Measurements from ENCODE around the gene NFE2L3. TPM values are rescaled to one million over a fixed set of nuclear protein-coding genes. Genes with fewer than 3 reads are reported as not detected.

The NFE2L3 gene
- total and polyA plus RNA-seq, 2 of the 4 experiments (the other 2 are of a cell fraction) = 28.0 to 43.2 TPM

DNA sequence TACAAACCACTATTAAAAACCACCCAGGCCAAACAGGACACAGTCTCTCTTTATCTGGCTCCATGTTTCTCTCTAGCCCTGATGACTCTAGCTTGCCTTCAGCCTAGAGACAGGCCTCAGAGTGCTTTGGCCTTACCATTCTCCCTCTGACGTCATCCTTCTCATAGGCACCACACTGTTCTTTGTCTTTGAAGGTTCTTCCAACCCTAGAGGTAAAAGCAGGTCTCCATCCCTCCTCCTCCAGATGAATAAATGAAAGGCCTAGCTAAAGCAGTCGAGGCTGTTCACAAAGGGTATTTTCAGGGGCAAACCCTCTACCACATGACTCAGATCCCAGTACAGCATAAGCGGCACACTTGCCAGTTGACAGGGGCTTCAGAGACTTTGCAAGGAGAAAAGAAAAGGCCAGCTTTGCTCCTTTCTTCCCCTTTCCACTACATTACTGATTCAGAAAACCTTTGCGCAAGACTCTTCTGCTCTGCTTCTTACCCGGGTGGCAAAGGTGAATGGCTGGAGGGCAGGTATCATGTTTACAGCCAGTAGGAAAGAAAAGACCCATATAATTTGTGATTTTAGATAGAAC, 14.8 kb downstream of the NFE2L3 start:
- no peak overlapping the region for H4K8ac ChIP-seq (ENCODE audit: low read depth in 2 of 2, low read length in 2 of 2)
- no peak overlapping the region for H3K56ac ChIP-seq (ENCODE audit: extremely low read depth, insufficient read depth, low read length)
- no peak overlapping the region for H3K23ac ChIP-seq (ENCODE audit: low read depth, low read length)
- TF ChIP-seq BHLHE40 (IDR thresholded peaks at IDR 0.05; ENCODE audit: low read depth, low read length) = no peak
- TF ChIP-seq POLR2A (IDR thresholded peaks at IDR 0.05; ENCODE audit: low read depth, low read length) = no peak
- TF ChIP-seq MAFK (IDR thresholded peaks at IDR 0.05; ENCODE audit: low read depth, low read length) = no peak
- TF ChIP-seq, protein P1, sequence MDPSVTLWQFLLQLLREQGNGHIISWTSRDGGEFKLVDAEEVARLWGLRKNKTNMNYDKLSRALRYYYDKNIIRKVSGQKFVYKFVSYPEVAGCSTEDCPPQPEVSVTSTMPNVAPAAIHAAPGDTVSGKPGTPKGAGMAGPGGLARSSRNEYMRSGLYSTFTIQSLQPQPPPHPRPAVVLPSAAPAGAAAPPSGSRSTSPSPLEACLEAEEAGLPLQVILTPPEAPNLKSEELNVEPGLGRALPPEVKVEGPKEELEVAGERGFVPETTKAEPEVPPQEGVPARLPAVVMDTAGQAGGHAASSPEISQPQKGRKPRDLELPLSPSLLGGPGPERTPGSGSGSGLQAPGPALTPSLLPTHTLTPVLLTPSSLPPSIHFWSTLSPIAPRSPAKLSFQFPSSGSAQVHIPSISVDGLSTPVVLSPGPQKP (IDR thresholded peaks at IDR 0.05; ENCODE audit: borderline replicate concordance, low read depth, low read length) = no peak
- TF ChIP-seq CHD1 (IDR thresholded peaks at IDR 0.05; ENCODE audit: low read depth, low read length) = no peak
- TF ChIP-seq MAZ (IDR thresholded peaks at IDR 0.05; ENCODE audit: borderline replicate concordance, low read depth, low read length) = no peak
- no peak for TF ChIP-seq RAD21 (IDR thresholded peaks at IDR 0.05; ENCODE audit: low read length)
- no peak for TF ChIP-seq RFX5 (IDR thresholded peaks at IDR 0.05; ENCODE audit: low read depth, low read length)
- no peak for TF ChIP-seq RCOR1 (IDR thresholded peaks at IDR 0.05; ENCODE audit: insufficient replicate concordance, low read length)
- no peak for TF ChIP-seq CEBPB (IDR thresholded peaks at IDR 0.05; ENCODE audit: low read depth, low read length)
- no peak for TF ChIP-seq NFE2L2 (IDR thresholded peaks at IDR 0.05; ENCODE audit: low read depth, low read length)
- no peak for TF ChIP-seq SMC3 (IDR thresholded peaks at IDR 0.05; ENCODE audit: low read depth, low read length)
- no peak for TF ChIP-seq FOS (IDR thresholded peaks at IDR 0.05; ENCODE audit: low read depth, low read length)
- TF ChIP-seq, protein P2, sequence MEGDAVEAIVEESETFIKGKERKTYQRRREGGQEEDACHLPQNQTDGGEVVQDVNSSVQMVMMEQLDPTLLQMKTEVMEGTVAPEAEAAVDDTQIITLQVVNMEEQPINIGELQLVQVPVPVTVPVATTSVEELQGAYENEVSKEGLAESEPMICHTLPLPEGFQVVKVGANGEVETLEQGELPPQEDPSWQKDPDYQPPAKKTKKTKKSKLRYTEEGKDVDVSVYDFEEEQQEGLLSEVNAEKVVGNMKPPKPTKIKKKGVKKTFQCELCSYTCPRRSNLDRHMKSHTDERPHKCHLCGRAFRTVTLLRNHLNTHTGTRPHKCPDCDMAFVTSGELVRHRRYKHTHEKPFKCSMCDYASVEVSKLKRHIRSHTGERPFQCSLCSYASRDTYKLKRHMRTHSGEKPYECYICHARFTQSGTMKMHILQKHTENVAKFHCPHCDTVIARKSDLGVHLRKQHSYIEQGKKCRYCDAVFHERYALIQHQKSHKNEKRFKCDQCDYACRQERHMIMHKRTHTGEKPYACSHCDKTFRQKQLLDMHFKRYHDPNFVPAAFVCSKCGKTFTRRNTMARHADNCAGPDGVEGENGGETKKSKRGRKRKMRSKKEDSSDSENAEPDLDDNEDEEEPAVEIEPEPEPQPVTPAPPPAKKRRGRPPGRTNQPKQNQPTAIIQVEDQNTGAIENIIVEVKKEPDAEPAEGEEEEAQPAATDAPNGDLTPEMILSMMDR (conservative IDR thresholded peaks at IDR 0.05; ENCODE audit: low read depth, low read length) = no peak
- dilution Hi-C loops (cut with HindIII; ENCODE audit: low sequenced_read_pairs, unreplicated experiment) (no loop called here), in situ Hi-C loops (cut with MboI; ENCODE audit: low sequenced_read_pairs) (no loop called here), intact Hi-C loops (cut with micrococcal nuclease) (no loop called here)
- no peaks in the 10 kb centered on the region for H3K27me3 ChIP-seq (ENCODE audit: control insufficient read depth, insufficient read depth, low read length)
- H3K4ac ChIP-seq (ENCODE audit: low read depth, low read length) = no peak overlapping the region
- no peak overlapping the region for H3K4me2 ChIP-seq (ENCODE audit: low read depth, low read length)
- H2AK9ac ChIP-seq (replicated peaks; ENCODE audit: low read depth, low read length, poor library complexity) = no peak overlapping the region
- no peak overlapping the region for H2BK120ac ChIP-seq (ENCODE audit: low read depth, low read length)
- no peak overlapping the region for H3K9ac ChIP-seq (ENCODE audit: low read depth, low read length)
- 77% methylated on average over 2 of the region's 5 CpGs; no CpG with 5 or more reads in 1 of the 2 experiments for WGBS, 2 experiments (ENCODE audit: extremely low coverage in 2 of 2, insufficient read length in 1 of 2)
- peaks cover 3% of the 10 kb centered on the region; the same call in 1 of the 2 replicates for H3K4me1 ChIP-seq (ENCODE audit: control insufficient read depth, insufficient read depth, low read length)
- ChIA-PET POLR2A (ENCODE audit: unreplicated experiment) (no interaction called here), CTCF (interaction anchor here (0.6 kb wide), 2 partner anchors 32 to 56 kb away, joined by 3 to 4 read pairs; no protein-coding TSS in a partner anchor)
- peaks cover 8% of the 10 kb centered on the region for H3K9me1 ChIP-seq (ENCODE audit: insufficient read depth, low read length)
- BruUV-seq (replicated peaks) = no TSS peak
- H3K27ac ChIP-seq (ENCODE audit: insufficient read depth, low read length) = no peak overlapping the region
- no peak overlapping the region for H2AK5ac ChIP-seq (ENCODE audit: low read depth, low read length)
- no peak overlapping the region for H3K14ac ChIP-seq (replicated peaks; ENCODE audit: low read depth, low read length)
- no peak overlapping the region for H4K91ac ChIP-seq (ENCODE audit: insufficient read depth, low read depth, low read length)
- H2AFZ ChIP-seq (replicated peaks; ENCODE audit: low read length, poor library complexity) = no peak overlapping the region
- no peak overlapping the region for H3K4me3 ChIP-seq (ENCODE audit: insufficient read depth, low read depth, low read length)
- H3K36me3 ChIP-seq (ENCODE audit: control insufficient read depth, insufficient read depth, low read length) = no peaks in the 10 kb centered on the region
- no peaks in the 10 kb centered on the region for H3K9me3 ChIP-seq (ENCODE audit: control insufficient read depth, insufficient read depth, low read length)
- peaks cover 3 to 14% of the 10 kb centered on the region in 2 experiments; a peak in 2 of 4 replicates for H3K79me1 ChIP-seq (ENCODE audit: low read depth in 1 of 2, low read length in 2 of 2)
- H4K20me1 ChIP-seq (ENCODE audit: insufficient read depth, low read length) = no peaks in the 10 kb centered on the region
- H2BK20ac ChIP-seq (ENCODE audit: low read depth, low read length) = no peak overlapping the region
- no peak overlapping the region for H4K5ac ChIP-seq (ENCODE audit: low read depth, low read length)
- H2BK5ac ChIP-seq (ENCODE audit: low read depth, low read length, poor library complexity, severe bottlenecking) = no peak overlapping the region
- ATAC-seq (ENCODE audit: low read depth) (no peak), DNase-seq (no peak)
- H2BK15ac ChIP-seq (ENCODE audit: low read depth, low read length) = no peak overlapping the region
- H3K18ac ChIP-seq (ENCODE audit: low read depth, low read length) = no peak overlapping the region
